GM19438 (cell line): ENCODE measurements around the gene COBLL1.
"Not testable (repeated sequence)": the region's sequence is repeated elsewhere in the genome, so short reads cannot be mapped to it uniquely, and the experiment has no call there.

Source experiments
- ATAC-seq: cut with Tn5 transposase; IDR thresholded peaks from one replicate; pipeline ENCODE4 v1.9.1; 2021; ENCODE audit warnings: low read depth; ENCODE audit not compliant: unreplicated experiment

COBLL1 gene

GRCh38 chr2:164725542-164725941, 116.1 kb downstream of the COBLL1 start:
- no peak for ATAC-seq

- ATAC-seq = no peak
These were observed 118.8 kb downstream of the COBLL1 start for GRCh38 chr2:164722616-164723338.

- no peak for ATAC-seq
These were observed 120.2 kb downstream of the COBLL1 start for GRCh38 chr2:164721430-164721829.

- ATAC-seq = no peak
These were observed 121.4 kb downstream of the COBLL1 start for GRCh38 chr2:164719996-164720941.

- no peak for ATAC-seq
These were observed 124.4 kb downstream of the COBLL1 start for GRCh38 chr2:164717000-164717803.

GRCh38 chr2:164714471-164714870, 127.2 kb downstream of the COBLL1 start:
- no peak for ATAC-seq

- peak; percentile 76 for ATAC-seq
These were observed 129.9 kb downstream of the COBLL1 start for GRCh38 chr2:164711766-164712138.

GRCh38 chr2:164710837-164711765, 130.5 kb downstream of the COBLL1 start:
- ATAC-seq = peak; percentile 68

- ATAC-seq = not testable (repeated sequence)
These were observed 131.3 kb downstream of the COBLL1 start for GRCh38 chr2:164710252-164710836.

- no peak for ATAC-seq
These were observed 135.1 kb downstream of the COBLL1 start for GRCh38 chr2:164706522-164706921.

GRCh38 chr2:164705412-164706167, 136.0 kb downstream of the COBLL1 start:
- no peak for ATAC-seq

- no peak for ATAC-seq
These were observed 137.5 kb downstream of the COBLL1 start for GRCh38 chr2:164703915-164704706.

GRCh38 chr2:164701565-164701964, 140.1 kb downstream of the COBLL1 start:
- ATAC-seq = no peak

GRCh38 chr2:164700390-164700789, 141.2 kb downstream of the COBLL1 start:
- ATAC-seq = no peak

GRCh38 chr2:164697688-164698461, 143.7 kb downstream of the COBLL1 start:
- no peak for ATAC-seq

GRCh38 chr2:164696634-164697033, 145.0 kb downstream of the COBLL1 start:
- no peak for ATAC-seq

GRCh38 chr2:164694275-164694695, 147.3 kb downstream of the COBLL1 start:
- ATAC-seq = no peak
